K562 (cell line): ENCODE results near the gene DRC1. TPM values are rescaled to one million over a fixed set of nuclear protein-coding genes. Genes with fewer than 3 reads are reported as not detected.

ENCODE experiments used
- ATAC-seq: fragments of 200-7000 bp; cut with Tn5 transposase; 3 replicates; pipeline ENCODE4 v1.9.1; 2020; ENCODE audit warnings: moderate library complexity
- BruUV-seq: library from RNA; stranded (reverse); fragments of 400-500 nt; replicated peaks from 2 replicates; lab custom pipeline; 2021; lab: Mats Ljungman, UMichigan
- CTCF ChIA-PET: fragments of 300-600 bp; formaldehyde crosslinking; extraction: SDS; loops from one replicate; lab custom pipeline; 2021; ENCODE audit warnings: low intra/inter-chr PET ratio; lab: Yijun Ruan, JAX
- POLR2A ChIA-PET: fragments of 300-600, 350-650 bp; sonication (Branson Sonifier 250); formaldehyde crosslinking; extraction: SDS; loops from one replicate; lab custom pipeline; 2021; ENCODE audit warnings: antibody characterized with exemption, inconsistent platforms; lab: Yijun Ruan, JAX
- DNase-seq, 4 experiments: peaks; one replicate each; pipeline versions ENCODE4 v3.0.0 to v3.0.0-alpha.2; 2011 to 2018; ENCODE audit warnings: low spot score in 3 of 4, mixed read lengths in 3 of 4; ENCODE audit errors: extremely low read depth in 1 of 4
- FAIRE-seq: peaks from 2 replicates; lab custom pipeline; 2011; peaks lifted over from hg19 to GRCh38; lab: Jason Lieb, UNC
- H2AFZ ChIP-seq: 2 replicates; pipeline ENCODE4 v1.6.0; 2011; ENCODE audit warnings: low read depth, low read length, control low read depth, inconsistent platforms
- H3K27ac ChIP-seq: fragments of 200-600 bp; 3 replicates; pipeline ENCODE4 v1.8.0; 2011; ENCODE audit warnings: low read depth, mild to moderate bottlenecking, control low read depth, inconsistent platforms, low read length, moderate library complexity, mixed read lengths; ENCODE audit errors: extremely low read depth
- H3K27me3 ChIP-seq, 2 experiments: fragments of 300-600 bp in 1 of 2; 2 replicates in 1 of 2; 3 replicates in 1 of 2; pipeline versions ENCODE4 v1.6.0 to v1.8.0; 2011; ENCODE audit warnings: inconsistent platforms in 2 of 2, low read length in 2 of 2, mild to moderate bottlenecking in 1 of 2, mixed read lengths in 1 of 2, moderate library complexity in 1 of 2; ENCODE audit not compliant: control insufficient read depth in 2 of 2, insufficient read depth in 2 of 2
- H3K36me3 ChIP-seq: fragments of 300-600 bp; 3 replicates; pipeline ENCODE4 v1.8.0; 2011; ENCODE audit warnings: mild to moderate bottlenecking, low read length, inconsistent platforms; ENCODE audit not compliant: control insufficient read depth, insufficient read depth
- H3K4me1 ChIP-seq, 2 experiments: fragments of 200-600 bp in 1 of 2; replicated peaks in 1 of 2; 2 replicates in 1 of 2; 3 replicates in 1 of 2; pipeline versions ENCODE4 v1.5.1 to v1.8.0; 2011; ENCODE audit warnings: inconsistent platforms in 2 of 2, low read length in 2 of 2, mild to moderate bottlenecking in 1 of 2, mixed read lengths in 1 of 2, moderate library complexity in 1 of 2; ENCODE audit not compliant: control insufficient read depth in 2 of 2, insufficient read depth in 2 of 2
- H3K4me2 ChIP-seq: 2 replicates; pipeline ENCODE4 v1.6.1; 2011; ENCODE audit warnings: low read length, control low read depth, inconsistent platforms, mixed read lengths; ENCODE audit not compliant: insufficient read depth
- H3K4me3 ChIP-seq: fragments of 200-600 bp; sonication (generic), shearing (Covaris generic); 2 replicates; pipeline ENCODE4 v1.5.1; 2016; ENCODE audit warnings: control low read depth, inconsistent platforms
- H3K79me2 ChIP-seq: fragments of 200-600 bp; 3 replicates; pipeline ENCODE4 v1.8.0; 2011; ENCODE audit warnings: low read length, inconsistent platforms; ENCODE audit not compliant: control insufficient read depth, insufficient read depth
- H3K9ac ChIP-seq, 2 experiments: 2 replicates each; pipeline versions ENCODE4 v1.6.0 to v1.6.1; 2011; ENCODE audit warnings: low read depth in 2 of 2, low read length in 2 of 2, control low read depth in 1 of 2, inconsistent platforms in 1 of 2, mild to moderate bottlenecking in 1 of 2, mixed read lengths in 1 of 2; ENCODE audit not compliant: insufficient read depth in 1 of 2
- H3K9me1 ChIP-seq: one replicate; pipeline ENCODE4 v1.6.0; 2011; ENCODE audit warnings: inconsistent platforms, mild to moderate bottlenecking, low read length, moderate library complexity; ENCODE audit not compliant: control insufficient read depth, insufficient read depth
- H3K9me3 ChIP-seq: replicated peaks from 2 replicates; pipeline ENCODE4 v1.5.1; 2011; ENCODE audit warnings: low read depth, low read length, inconsistent platforms; ENCODE audit not compliant: control insufficient read depth, insufficient read depth
- H4K20me1 ChIP-seq: replicated peaks from 2 replicates; pipeline ENCODE4 v1.6.1; 2011; ENCODE audit warnings: low read length, inconsistent platforms, mixed read lengths; ENCODE audit not compliant: control insufficient read depth, insufficient read depth
- CBFA2T2 ChIP-seq: fragments of 450-650 bp; conservative IDR thresholded peaks from 2 replicates; pipeline ENCODE4 v1.6.1; 2017; ENCODE audit warnings: mild to moderate bottlenecking
- CBX1 ChIP-seq: sonication (generic); IDR thresholded peaks from 2 replicates; pipeline ENCODE4 v1.6.1; 2016; ENCODE audit warnings: antibody characterized with exemption, low read depth, mild to moderate bottlenecking
- CCAR2 ChIP-seq: fragments of 200-400 bp; formaldehyde crosslinking; IDR thresholded peaks from 2 replicates; pipeline ENCODE4 v1.6.1; 2017; ENCODE audit warnings: mild to moderate bottlenecking, low read depth, low read length
- L3MBTL2 ChIP-seq: fragments of 450-650 bp; IDR thresholded peaks from 2 replicates; pipeline ENCODE4 v1.6.1; 2016; ENCODE audit warnings: mild to moderate bottlenecking, moderate library complexity
- MYBL2 ChIP-seq, 2 experiments: fragments of 450-650 bp in 1 of 2; sonication (generic) in 1 of 2; formaldehyde crosslinking in 1 of 2; IDR thresholded peaks; 2 replicates each; pipeline versions ENCODE4 v1.6.1 to v1.8.1; 2017 to 2022; ENCODE audit warnings: borderline replicate concordance in 1 of 2, inconsistent platforms in 1 of 2, low read depth in 1 of 2, mild to moderate bottlenecking in 1 of 2, missing genetic modification reagents in 1 of 2, moderate library complexity in 1 of 2
- PRPF4 ChIP-seq: fragments of 200-400 bp; formaldehyde crosslinking; IDR thresholded peaks from one replicate; pipeline ENCODE4 v1.6.1; 2017; ENCODE audit warnings: low read length, low read depth, mild to moderate bottlenecking; ENCODE audit not compliant: insufficient read depth, poor library complexity, severe bottlenecking
- RBM39 ChIP-seq: fragments of 200-400 bp; formaldehyde crosslinking; optimal IDR thresholded peaks from 2 replicates; pipeline ENCODE3; 2018; ENCODE audit warnings: low read depth, low read length
- SMAD3 ChIP-seq: fragments of 450-650 bp; formaldehyde crosslinking; conservative IDR thresholded peaks from 2 replicates; pipeline ENCODE4 v1.4.0; 2020; ENCODE audit warnings: mild to moderate bottlenecking
- ZNF134 ChIP-seq: fragments of 250-450 bp; sonication (Bioruptor Pico); conservative IDR thresholded peaks from 2 replicates; pipeline ENCODE4 v1.4.0; 2020
- ZNF146 ChIP-seq: IDR thresholded peaks from one replicate; pipeline ENCODE4 v1.6.1; 2018; ENCODE audit warnings: missing compliant biosample characterization; ENCODE audit not compliant: unreplicated experiment
- ZNF175 ChIP-seq: fragments of 200-800 bp; sonication (Bioruptor generic); IDR thresholded peaks from 2 replicates; pipeline ENCODE4 v1.6.1; 2016; ENCODE audit warnings: low read depth, mild to moderate bottlenecking, missing genetic modification characterization, missing compliant biosample characterization
- ZNF586 ChIP-seq: fragments of 450-650 bp; formaldehyde crosslinking; conservative IDR thresholded peaks from 2 replicates; pipeline ENCODE4 v1.4.0; 2020; ENCODE audit warnings: mild to moderate bottlenecking, moderate library complexity
- ZNF76 ChIP-seq: fragments of 250-450 bp; sonication (Bioruptor Pico); IDR thresholded peaks from 2 replicates; pipeline ENCODE4 v1.4.0; 2020; ENCODE audit warnings: mild to moderate bottlenecking, moderate library complexity, borderline replicate concordance
- ZNF766 ChIP-seq: fragments of 200-800 bp; sonication (Bioruptor generic); conservative IDR thresholded peaks from 2 replicates; pipeline ENCODE4 v1.6.1; 2016; ENCODE audit warnings: missing genetic modification characterization, missing compliant biosample characterization
- ZNF79 ChIP-seq: fragments of 250-450 bp; sonication (Bioruptor Pico); IDR thresholded peaks from 2 replicates; pipeline ENCODE4 v1.4.0; 2020; ENCODE audit warnings: low read depth, mild to moderate bottlenecking, moderate library complexity
- WGBS: fragments of 100-300 bp; shearing (Covaris generic); methylation state at CpG from one replicate; pipeline ENCODE4 v1.1.6; 2016; ENCODE audit warnings: low coverage, mixed read lengths; ENCODE audit not compliant: insufficient coverage; ENCODE audit errors: missing lambda C conversion rate; 5-methylcytosine and 5-hydroxymethylcytosine counted together
- in situ Hi-C: fragments of 300-500 bp; cut with MboI; formaldehyde crosslinking; loops from 4 replicates; pipeline ENCODE4 v1.15.0; 2018; ENCODE audit warnings: inconsistent platforms, mixed read lengths
- intact Hi-C: fragments of 100-400 bp; cut with micrococcal nuclease; formaldehyde crosslinking; loops from 2 replicates; pipeline ENCODE4 v1.14.2; 2022
- polyA plus RNA-seq, 8 experiments: library from polyadenylated mRNA; depleted of rRNA in 4 of 8; stranded (reverse) in 5 of 8; unstranded in 3 of 8; fragments of >200 nt; fragmentation: Nextera tagmentation in 2 of 8; fragmentation: Illumina TruSeq in 1 of 8; extraction: Ambion mirVana in 2 of 8; extraction: Trizol in 1 of 8; gene quantifications; 2 replicates each; pipeline versions ENCODE4 v1.2.1 to v1.2.3, GENCODE V29; 2011 to 2014; ENCODE audit warnings: inconsistent platforms in 1 of 8, missing spikeins in 1 of 8
- total RNA-seq, 7 experiments: library from RNA; depleted of rRNA in 6 of 7; stranded (reverse); fragments of >200 nt in 6 of 7; fragmentation: Illumina TruSeq in 2 of 7; extraction: Trizol in 2 of 7; gene quantifications; 2 replicates each; pipeline versions ENCODE4 v1.2.1 to v1.2.3, GENCODE V29; 2011 to 2021; ENCODE audit warnings: low replicate concordance in 1 of 7
- TF ChIP-seq, protein P1 (sequence below): fragments of 250-450 bp; sonication (Bioruptor Pico); IDR thresholded peaks from 2 replicates; pipeline ENCODE4 v1.5.0; 2020; ENCODE audit warnings: mild to moderate bottlenecking, borderline replicate concordance
- TF ChIP-seq, protein P2 (sequence below): fragments of 250-450 bp; sonication (Bioruptor Pico); IDR thresholded peaks from 2 replicates; pipeline ENCODE4 v1.8.0; 2022; ENCODE audit warnings: inconsistent platforms

Gene DRC1
- total and polyA plus RNA-seq, 9 of the 15 experiments (the other 6 are each of a cell fraction or from before 2014, with no cell fraction given): 0.07 to 0.10 TPM; not detected in 7

DNA sequence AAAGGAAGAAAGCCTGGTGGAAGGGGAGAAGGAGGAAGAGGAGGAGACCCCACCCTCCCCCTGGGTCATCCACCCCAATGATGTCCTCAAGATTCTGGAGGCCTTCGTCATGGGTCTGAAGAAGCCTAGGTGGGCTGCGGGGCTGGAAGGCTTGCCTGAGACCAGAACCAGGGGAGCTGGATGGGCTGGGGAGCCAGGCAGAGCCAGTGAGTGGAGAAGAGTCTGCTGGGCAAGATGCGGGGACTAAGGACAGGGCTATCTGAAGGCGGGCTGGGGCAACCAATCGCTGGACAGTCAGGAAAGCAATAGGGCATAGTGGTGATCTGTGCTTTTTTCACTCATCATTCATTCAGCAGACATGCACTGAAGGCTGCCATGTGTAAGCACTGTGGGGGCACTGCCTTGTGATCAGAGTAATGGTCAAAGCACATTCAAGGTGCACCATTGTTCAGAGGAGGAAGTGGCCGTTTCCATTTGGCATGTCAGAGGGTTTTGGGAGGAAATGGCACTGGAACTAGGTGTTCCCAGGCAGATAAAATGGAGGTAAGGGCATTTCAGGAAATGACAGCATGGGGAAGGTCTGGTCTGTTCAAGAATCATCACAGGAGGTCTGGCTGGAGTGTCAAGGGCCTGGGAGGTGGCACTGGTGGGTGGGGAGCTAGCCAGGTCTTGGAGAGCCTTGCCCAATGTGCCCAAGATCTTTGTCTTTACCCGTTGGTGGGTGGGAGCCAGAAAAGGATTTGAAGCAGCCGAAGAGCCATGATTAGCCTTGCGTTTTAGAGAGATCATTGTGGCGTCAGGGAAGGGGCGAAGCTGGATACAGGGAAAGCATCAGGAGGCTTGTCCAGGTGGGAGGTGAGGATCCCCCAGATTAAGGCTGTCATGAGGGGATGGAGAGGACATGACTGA, 52.0 kb downstream of the DRC1 start:
- WGBS: 26% methylated on average over 11 of the region's 11 CpGs
- no peak overlapping the region for H2AFZ ChIP-seq
- ChIA-PET CTCF (no interaction called here), POLR2A (no interaction called here)
- H3K79me2 ChIP-seq: no peaks in the 10 kb centered on the region
- H3K27me3 ChIP-seq: peaks cover 0 to 25% of the 10 kb centered on the region in 2 experiments; a peak in 3 of 5 replicates
- FAIRE-seq: no peak
- in situ Hi-C loops: no loop called here
- intact Hi-C loops: no loop called here
- no peaks in the 10 kb centered on the region for H3K36me3 ChIP-seq
- H3K4me3 ChIP-seq: no peak overlapping the region
- H3K9me3 ChIP-seq: no peaks in the 10 kb centered on the region
- H3K4me2 ChIP-seq: no peak overlapping the region
- peaks cover 0 to 21% of the 10 kb centered on the region in 2 experiments; a peak in 2 of 5 replicates for H3K4me1 ChIP-seq
- peak overlapping the region in 1 of 2 experiments; percentile 62; a peak in 1 of 4 replicates for H3K9ac ChIP-seq
- no peak for ATAC-seq
- no peak for DNase-seq
- H3K27ac ChIP-seq: no peak overlapping the region
- no peaks in the 10 kb centered on the region for H4K20me1 ChIP-seq
- BruUV-seq: no TSS peak
- no peaks in the 10 kb centered on the region for H3K9me1 ChIP-seq
- no peak for TF ChIP-seq L3MBTL2
- no peak for TF ChIP-seq ZNF175
- TF ChIP-seq, protein P1, sequence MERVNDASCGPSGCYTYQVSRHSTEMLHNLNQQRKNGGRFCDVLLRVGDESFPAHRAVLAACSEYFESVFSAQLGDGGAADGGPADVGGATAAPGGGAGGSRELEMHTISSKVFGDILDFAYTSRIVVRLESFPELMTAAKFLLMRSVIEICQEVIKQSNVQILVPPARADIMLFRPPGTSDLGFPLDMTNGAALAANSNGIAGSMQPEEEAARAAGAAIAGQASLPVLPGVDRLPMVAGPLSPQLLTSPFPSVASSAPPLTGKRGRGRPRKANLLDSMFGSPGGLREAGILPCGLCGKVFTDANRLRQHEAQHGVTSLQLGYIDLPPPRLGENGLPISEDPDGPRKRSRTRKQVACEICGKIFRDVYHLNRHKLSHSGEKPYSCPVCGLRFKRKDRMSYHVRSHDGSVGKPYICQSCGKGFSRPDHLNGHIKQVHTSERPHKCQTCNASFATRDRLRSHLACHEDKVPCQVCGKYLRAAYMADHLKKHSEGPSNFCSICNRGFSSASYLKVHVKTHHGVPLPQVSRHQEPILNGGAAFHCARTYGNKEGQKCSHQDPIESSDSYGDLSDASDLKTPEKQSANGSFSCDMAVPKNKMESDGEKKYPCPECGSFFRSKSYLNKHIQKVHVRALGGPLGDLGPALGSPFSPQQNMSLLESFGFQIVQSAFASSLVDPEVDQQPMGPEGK: no peak
- no peak for TF ChIP-seq CBX1
- TF ChIP-seq ZNF146 (CRISPR knock-in tag): no peak
- no peak for TF ChIP-seq ZNF76
- no peak for TF ChIP-seq RBM39
- no peak for TF ChIP-seq ZNF766
- TF ChIP-seq ZNF586: no peak
- no peak for TF ChIP-seq CBFA2T2
- no peak for TF ChIP-seq ZNF134 (CRISPR knock-in tag)
- TF ChIP-seq SMAD3 (CRISPR knock-in tag): no peak
- TF ChIP-seq, protein P2, sequence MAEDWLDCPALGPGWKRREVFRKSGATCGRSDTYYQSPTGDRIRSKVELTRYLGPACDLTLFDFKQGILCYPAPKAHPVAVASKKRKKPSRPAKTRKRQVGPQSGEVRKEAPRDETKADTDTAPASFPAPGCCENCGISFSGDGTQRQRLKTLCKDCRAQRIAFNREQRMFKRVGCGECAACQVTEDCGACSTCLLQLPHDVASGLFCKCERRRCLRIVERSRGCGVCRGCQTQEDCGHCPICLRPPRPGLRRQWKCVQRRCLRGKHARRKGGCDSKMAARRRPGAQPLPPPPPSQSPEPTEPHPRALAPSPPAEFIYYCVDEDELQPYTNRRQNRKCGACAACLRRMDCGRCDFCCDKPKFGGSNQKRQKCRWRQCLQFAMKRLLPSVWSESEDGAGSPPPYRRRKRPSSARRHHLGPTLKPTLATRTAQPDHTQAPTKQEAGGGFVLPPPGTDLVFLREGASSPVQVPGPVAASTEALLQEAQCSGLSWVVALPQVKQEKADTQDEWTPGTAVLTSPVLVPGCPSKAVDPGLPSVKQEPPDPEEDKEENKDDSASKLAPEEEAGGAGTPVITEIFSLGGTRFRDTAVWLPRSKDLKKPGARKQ (CRISPR knock-in tag): no peak
- TF ChIP-seq MYBL2 (IDR thresholded peaks at IDR 0.05; ENCODE audit: low read depth): no peak
- TF ChIP-seq MYBL2 (CRISPR knock-in tag; IDR thresholded peaks at IDR 0.05; ENCODE audit: borderline replicate concordance): no peak
- no peak for TF ChIP-seq ZNF79 (CRISPR knock-in tag)
- no peak for TF ChIP-seq PRPF4
- TF ChIP-seq CCAR2: no peak
